ENCODE measurements around the gene MRPS7.

MRPS7 gene

DNA sequence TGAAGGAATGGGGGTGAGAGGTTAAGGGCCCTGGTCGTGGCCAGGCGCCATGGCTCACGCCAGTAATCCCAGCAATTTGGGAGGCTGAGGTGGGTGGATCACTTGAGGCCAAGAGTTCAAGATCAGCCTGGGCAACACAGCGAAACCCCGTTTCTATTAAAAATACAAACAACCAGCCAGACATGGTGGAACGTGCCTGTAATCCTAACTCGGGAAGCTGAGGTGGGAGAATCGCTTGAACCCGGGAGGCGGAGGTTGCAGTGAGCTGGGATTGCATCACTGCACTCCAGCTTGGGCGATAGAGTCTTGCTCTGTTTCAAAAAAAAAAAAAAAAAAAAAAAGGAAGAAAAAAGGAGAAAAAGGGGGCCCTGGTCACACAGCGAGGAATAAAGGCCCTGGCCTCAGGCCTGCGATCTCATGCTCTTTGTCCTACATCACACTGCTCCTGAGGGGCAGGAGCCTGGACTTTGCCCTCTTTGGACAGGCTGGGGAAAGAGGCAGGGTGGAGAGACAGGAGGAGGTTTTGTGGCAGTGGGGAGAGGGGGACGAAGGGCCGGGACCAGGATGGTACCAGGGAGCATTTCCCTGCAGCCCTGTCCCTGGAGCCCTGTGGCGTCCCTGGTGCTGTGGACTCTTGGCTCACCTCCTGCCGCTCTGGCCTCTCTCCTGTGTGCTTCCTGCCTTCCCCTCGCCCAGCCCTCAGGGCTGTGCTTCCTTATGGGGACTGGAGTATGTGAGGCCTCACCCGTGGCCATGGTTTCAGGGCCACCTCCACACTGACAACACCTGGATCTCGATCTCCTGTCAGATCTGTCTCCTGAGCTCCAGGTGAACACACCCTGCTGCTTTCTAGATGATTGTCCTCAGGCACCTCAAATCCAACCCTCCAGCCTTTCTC lies 47.3 kb downstream of the MRPS7 start:
- TF ChIP-seq, protein P1, sequence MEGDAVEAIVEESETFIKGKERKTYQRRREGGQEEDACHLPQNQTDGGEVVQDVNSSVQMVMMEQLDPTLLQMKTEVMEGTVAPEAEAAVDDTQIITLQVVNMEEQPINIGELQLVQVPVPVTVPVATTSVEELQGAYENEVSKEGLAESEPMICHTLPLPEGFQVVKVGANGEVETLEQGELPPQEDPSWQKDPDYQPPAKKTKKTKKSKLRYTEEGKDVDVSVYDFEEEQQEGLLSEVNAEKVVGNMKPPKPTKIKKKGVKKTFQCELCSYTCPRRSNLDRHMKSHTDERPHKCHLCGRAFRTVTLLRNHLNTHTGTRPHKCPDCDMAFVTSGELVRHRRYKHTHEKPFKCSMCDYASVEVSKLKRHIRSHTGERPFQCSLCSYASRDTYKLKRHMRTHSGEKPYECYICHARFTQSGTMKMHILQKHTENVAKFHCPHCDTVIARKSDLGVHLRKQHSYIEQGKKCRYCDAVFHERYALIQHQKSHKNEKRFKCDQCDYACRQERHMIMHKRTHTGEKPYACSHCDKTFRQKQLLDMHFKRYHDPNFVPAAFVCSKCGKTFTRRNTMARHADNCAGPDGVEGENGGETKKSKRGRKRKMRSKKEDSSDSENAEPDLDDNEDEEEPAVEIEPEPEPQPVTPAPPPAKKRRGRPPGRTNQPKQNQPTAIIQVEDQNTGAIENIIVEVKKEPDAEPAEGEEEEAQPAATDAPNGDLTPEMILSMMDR (conservative IDR thresholded peaks at IDR 0.05), result no peak
- H3K27ac ChIP-seq, result no peak overlapping the region

DNA sequence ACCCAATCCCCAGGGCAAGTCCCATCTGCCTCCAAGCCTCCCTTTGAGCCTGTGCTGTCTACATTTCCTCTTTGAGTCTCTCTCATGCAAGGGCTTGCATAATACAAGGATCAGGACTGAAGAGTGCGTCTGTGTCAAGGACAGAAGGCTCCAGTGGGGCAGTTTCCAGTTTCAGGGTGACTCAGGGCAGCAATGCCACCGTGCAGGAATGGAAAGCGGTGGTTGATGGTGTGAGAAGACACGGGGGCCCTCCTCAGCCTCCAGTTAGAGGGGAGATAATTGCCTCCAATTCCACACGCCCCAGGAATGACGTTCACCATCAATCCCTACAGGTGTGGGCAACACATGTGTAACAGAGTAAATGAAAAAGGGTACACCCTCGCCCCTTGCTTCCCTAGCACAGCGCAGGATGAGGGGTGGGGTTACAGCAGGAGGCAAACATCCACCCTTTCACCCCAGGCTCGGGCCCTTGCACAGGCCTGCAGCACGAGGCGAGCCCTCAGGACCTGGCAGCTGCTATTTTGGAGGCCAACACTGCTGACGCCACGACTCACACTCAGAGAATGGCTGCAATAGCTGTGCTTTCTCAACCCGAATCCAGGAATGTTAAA lies 52.4 kb downstream of the MRPS7 start:
- TF ChIP-seq, protein P1 (conservative IDR thresholded peaks at IDR 0.05), result no peak

DNA sequence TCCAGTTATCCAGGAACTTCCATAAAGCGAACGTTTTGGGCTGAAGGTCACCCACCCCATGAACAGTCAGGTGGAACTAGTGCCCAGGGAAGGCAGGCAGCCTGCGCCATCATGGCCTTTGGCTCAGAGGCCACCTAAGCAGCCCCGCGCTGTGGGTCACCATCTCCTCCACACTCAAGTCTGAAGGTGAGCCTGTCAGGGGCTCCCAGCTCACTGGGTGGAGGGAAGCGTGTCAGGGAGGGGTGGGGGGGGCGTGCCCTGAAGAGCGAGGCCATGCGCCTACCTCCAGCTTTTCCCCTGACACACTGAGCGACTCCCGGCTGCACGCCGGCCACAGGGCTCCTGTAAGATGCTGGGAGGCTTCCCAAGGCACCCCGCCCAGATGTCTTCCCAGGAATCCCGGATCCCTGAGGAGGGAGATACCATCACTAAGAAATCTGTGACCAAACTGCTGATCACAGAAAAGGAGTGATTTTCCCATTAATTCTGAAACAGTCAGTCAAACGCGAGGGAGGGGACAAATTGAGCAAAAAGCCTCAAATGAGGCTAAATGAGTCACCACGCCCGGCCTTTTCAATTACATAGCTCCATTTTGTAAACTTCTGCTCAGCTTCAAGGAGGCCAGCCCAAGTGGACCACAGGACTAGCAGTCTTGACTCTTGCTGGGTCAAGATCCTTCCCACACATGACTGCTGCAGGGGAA lies 54.0 kb downstream of the MRPS7 start:
- TF ChIP-seq, protein P1 (conservative IDR thresholded peaks at IDR 0.05), result no peak
- H3K27ac ChIP-seq, result no peak overlapping the region

More for the DNA sequence above, 52.4 kb downstream of the MRPS7 start:
- no peak overlapping the region for H3K27ac ChIP-seq

All from VCaP (cell line).